ENCODE measurements around the gene RAB8B. TPM values are rescaled to one million over a fixed set of nuclear protein-coding genes. Genes with fewer than 3 reads are reported as not detected.

RAB8B gene
- total and polyA plus RNA-seq, 9 of the 15 experiments (the other 6 are each of a cell fraction or from before 2014, with no cell fraction given) = 7.8 to 32.1 (median 24.2) TPM

DNA sequence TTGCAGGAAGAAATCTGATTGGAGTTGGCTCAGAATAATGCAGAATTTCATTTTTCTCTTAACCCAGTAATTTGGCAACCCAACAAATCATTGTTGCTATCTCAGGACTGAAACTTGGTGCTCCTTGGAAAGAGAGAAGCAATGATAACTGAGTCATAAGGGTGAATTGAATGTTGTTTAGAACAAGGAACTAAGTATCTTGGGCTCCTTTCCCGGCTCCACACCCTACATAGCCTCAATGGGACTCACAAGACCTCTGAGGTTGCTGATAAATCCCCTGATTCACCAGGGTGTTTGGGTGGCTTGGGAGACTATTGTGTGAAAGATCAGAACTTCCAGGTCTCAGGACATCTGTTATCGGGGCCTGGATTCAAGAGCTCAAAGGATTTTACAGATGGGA, 7.8 kb upstream of the RAB8B start:
- ChIA-PET CTCF (ENCODE audit: low intra/inter-chr PET ratio) (no interaction called here), POLR2A (interaction anchor here (1.3 kb wide), 1 partner anchor 10 kb away, joined by 3 read pairs; no protein-coding TSS in a partner anchor)
- Histone ChIP-seq H2AFZ (ENCODE audit: low read depth, low read length) (no peak overlapping the region), H3K4me1 (replicated peaks in 1 of 2; ENCODE audit: control insufficient read depth in 2 of 2, insufficient read depth in 2 of 2, low read length in 2 of 2) (peaks cover 8 to 10% of the 10 kb centered on the region in 2 experiments; a peak in 4 of 5 replicates), H3K9ac (ENCODE audit: insufficient read depth in 1 of 2, low read depth in 2 of 2, low read length in 2 of 2) (no peak overlapping the region), H3K79me2 (ENCODE audit: control insufficient read depth, insufficient read depth, low read length) (no peaks in the 10 kb centered on the region), H3K4me3 (no peak overlapping the region), H3K27me3 (ENCODE audit: control insufficient read depth in 2 of 2, insufficient read depth in 2 of 2, low read length in 2 of 2) (no peaks in the 10 kb centered on the region), H3K4me2 (ENCODE audit: insufficient read depth, low read length) (no peak overlapping the region), H3K9me1 (ENCODE audit: control insufficient read depth, insufficient read depth, low read length) (no peaks in the 10 kb centered on the region), H4K20me1 (replicated peaks; ENCODE audit: control insufficient read depth, insufficient read depth, low read length) (no peaks in the 10 kb centered on the region), H3K36me3 (ENCODE audit: control insufficient read depth, insufficient read depth, low read length) (no peaks in the 10 kb centered on the region), H3K9me3 (replicated peaks; ENCODE audit: control insufficient read depth, insufficient read depth, low read depth, low read length) (no peaks in the 10 kb centered on the region), H3K27ac (ENCODE audit: extremely low read depth, low read depth, low read length) (no peak overlapping the region)
- FAIRE-seq = no peak
- DNase-seq (ENCODE audit: extremely low read depth in 1 of 4, low spot score in 3 of 4) = no peak
- in situ Hi-C loops (cut with MboI) (no loop called here), intact Hi-C loops (cut with micrococcal nuclease) (no loop called here)
- WGBS (ENCODE audit: insufficient coverage, low coverage, missing lambda C conversion rate) = 60% methylated on average over 2 of the region's 2 CpGs
- no peak for ATAC-seq
- TF ChIP-seq, protein P1, sequence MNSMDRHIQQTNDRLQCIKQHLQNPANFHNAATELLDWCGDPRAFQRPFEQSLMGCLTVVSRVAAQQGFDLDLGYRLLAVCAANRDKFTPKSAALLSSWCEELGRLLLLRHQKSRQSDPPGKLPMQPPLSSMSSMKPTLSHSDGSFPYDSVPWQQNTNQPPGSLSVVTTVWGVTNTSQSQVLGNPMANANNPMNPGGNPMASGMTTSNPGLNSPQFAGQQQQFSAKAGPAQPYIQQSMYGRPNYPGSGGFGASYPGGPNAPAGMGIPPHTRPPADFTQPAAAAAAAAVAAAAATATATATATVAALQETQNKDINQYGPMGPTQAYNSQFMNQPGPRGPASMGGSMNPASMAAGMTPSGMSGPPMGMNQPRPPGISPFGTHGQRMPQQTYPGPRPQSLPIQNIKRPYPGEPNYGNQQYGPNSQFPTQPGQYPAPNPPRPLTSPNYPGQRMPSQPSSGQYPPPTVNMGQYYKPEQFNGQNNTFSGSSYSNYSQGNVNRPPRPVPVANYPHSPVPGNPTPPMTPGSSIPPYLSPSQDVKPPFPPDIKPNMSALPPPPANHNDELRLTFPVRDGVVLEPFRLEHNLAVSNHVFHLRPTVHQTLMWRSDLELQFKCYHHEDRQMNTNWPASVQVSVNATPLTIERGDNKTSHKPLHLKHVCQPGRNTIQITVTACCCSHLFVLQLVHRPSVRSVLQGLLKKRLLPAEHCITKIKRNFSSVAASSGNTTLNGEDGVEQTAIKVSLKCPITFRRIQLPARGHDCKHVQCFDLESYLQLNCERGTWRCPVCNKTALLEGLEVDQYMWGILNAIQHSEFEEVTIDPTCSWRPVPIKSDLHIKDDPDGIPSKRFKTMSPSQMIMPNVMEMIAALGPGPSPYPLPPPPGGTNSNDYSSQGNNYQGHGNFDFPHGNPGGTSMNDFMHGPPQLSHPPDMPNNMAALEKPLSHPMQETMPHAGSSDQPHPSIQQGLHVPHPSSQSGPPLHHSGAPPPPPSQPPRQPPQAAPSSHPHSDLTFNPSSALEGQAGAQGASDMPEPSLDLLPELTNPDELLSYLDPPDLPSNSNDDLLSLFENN (IDR thresholded peaks at IDR 0.05; ENCODE audit: low read depth in 2 of 2, low read length in 2 of 2) = no peak
- BruUV-seq (replicated peaks) = no TSS peak

DNA sequence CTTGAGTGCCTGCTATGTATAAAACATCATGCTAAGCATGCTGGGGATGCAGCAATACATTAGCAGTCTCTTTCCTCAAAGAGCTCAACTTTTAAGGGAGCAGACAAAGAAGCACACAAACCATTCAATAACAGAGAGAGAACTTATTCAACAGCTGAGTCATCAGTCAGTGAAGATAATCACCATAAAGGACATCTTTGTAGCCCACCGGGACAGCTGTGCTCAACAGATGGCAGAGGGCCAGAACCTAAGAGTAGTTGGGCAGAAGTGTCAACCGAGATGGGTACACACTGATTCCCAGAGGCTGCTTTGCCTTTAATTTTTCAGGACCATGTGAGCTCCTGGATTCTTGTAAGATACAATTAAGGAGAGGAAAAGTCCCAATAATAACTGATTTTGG, 4.2 kb upstream of the RAB8B start:
- ATAC-seq (no peak), DNase-seq (ENCODE audit: extremely low read depth in 1 of 4, low spot score in 3 of 4) (no peak), FAIRE-seq (no peak)
- in situ Hi-C loops (cut with MboI) = no loop called here
- Histone ChIP-seq H3K36me3 (ENCODE audit: control insufficient read depth, insufficient read depth, low read length) (no peaks in the 10 kb centered on the region), H3K27me3 (ENCODE audit: control insufficient read depth in 2 of 2, insufficient read depth in 2 of 2, low read length in 2 of 2) (no peaks in the 10 kb centered on the region), H3K4me1 (replicated peaks in 1 of 2; ENCODE audit: control insufficient read depth in 2 of 2, insufficient read depth in 2 of 2, low read length in 2 of 2) (peaks cover 0 to 10% of the 10 kb centered on the region in 2 experiments; a peak in 2 of 5 replicates), H4K20me1 (replicated peaks; ENCODE audit: control insufficient read depth, insufficient read depth, low read length) (no peaks in the 10 kb centered on the region), H2AFZ (ENCODE audit: low read depth, low read length) (no peak overlapping the region), H3K9ac (ENCODE audit: insufficient read depth in 1 of 2, low read depth in 2 of 2, low read length in 2 of 2) (no peak overlapping the region), H3K27ac (ENCODE audit: extremely low read depth, low read depth, low read length) (no peak overlapping the region), H3K9me1 (ENCODE audit: control insufficient read depth, insufficient read depth, low read length) (no peaks in the 10 kb centered on the region), H3K4me3 (no peak overlapping the region), H3K9me3 (replicated peaks; ENCODE audit: control insufficient read depth, insufficient read depth, low read depth, low read length) (no peaks in the 10 kb centered on the region), H3K4me2 (ENCODE audit: insufficient read depth, low read length) (no peak overlapping the region), H3K79me2 (ENCODE audit: control insufficient read depth, insufficient read depth, low read length) (peaks cover 8% of the 10 kb centered on the region)
- no TSS peak for BruUV-seq (replicated peaks)
- WGBS (ENCODE audit: insufficient coverage, low coverage, missing lambda C conversion rate) = 4% methylated on average over 2 of the region's 2 CpGs
- ChIA-PET CTCF (ENCODE audit: low intra/inter-chr PET ratio) (no interaction called here), POLR2A (interaction anchor here (1.0 to 3.1 kb wide), 4 partner anchors 10 to 402 kb away, joined by 3 to 22 read pairs (median 4); no protein-coding TSS in a partner anchor)
- intact Hi-C loops (cut with micrococcal nuclease) = no loop called here
- TF ChIP-seq CSDE1 (IDR thresholded peaks at IDR 0.05) (no peak), C11orf30 (IDR thresholded peaks at IDR 0.05; ENCODE audit: low read depth) (peak; percentile 43; the same call in 1 of the 2 replicates), CBFA2T3 (IDR thresholded peaks at IDR 0.05) (0 out of 2 replicates have a peak, but pooled peaks have one; percentile 23), HIVEP1 (CRISPR knock-in tag; IDR thresholded peaks at IDR 0.05) (no peak), FOXJ2 (tag; IDR thresholded peaks at IDR 0.05) (no peak), ZNF316 (IDR thresholded peaks at IDR 0.05) (peak; percentile 67), NFIC (IDR thresholded peaks at IDR 0.05) (peak; percentile 63), NCOA4 (IDR thresholded peaks at IDR 0.05; ENCODE audit: partially characterized antibody) (no peak), L3MBTL2 (IDR thresholded peaks at IDR 0.05) (no peak), PML (IDR thresholded peaks at IDR 0.05; ENCODE audit: low read length) (no peak), STAG1 (CRISPR knock-in tag; IDR thresholded peaks at IDR 0.05; ENCODE audit: borderline replicate concordance) (no peak)
